Colonic mucosa (tissue), 4 donors: ENCODE data around the gene MAL. TPM values are rescaled to one million over a fixed set of nuclear protein-coding genes. Genes with fewer than 3 reads are reported as not detected.

ENCODE experiments used
- DNase-seq: peaks from one replicate; pipeline ENCODE4 v3.0.0-alpha.2; 2020
- H3K27ac ChIP-seq: fragments of 200-600 bp; one replicate; pipeline ENCODE4 v1.8.0; 2021
- H3K27me3 ChIP-seq: fragments of 200-600 bp; one replicate; pipeline ENCODE4 v1.8.0; 2021
- H3K36me3 ChIP-seq: fragments of 200-600 bp; one replicate; pipeline ENCODE4 v1.8.0; 2021
- H3K4me1 ChIP-seq: fragments of 200-600 bp; one replicate; pipeline ENCODE4 v1.8.0; 2021; ENCODE audit warnings: mild to moderate bottlenecking
- H3K4me3 ChIP-seq: fragments of 200-600 bp; one replicate; pipeline ENCODE4 v1.8.0; 2021
- H3K9ac ChIP-seq, 2 donors: one replicate each; pipeline ENCODE4 v1.7.0; 2013; ENCODE audit warnings: control low read depth in 2 of 2, low read depth in 2 of 2, low read length in 2 of 2
- H3K9me3 ChIP-seq: fragments of 200-600 bp; one replicate; pipeline ENCODE4 v1.8.0; 2021
- CTCF ChIP-seq: fragments of 200-600 bp; IDR thresholded peaks from one replicate; pipeline ENCODE4 v1.8.0; 2022; ENCODE audit warnings: antibody characterized with exemption, mild to moderate bottlenecking
- intact Hi-C: fragments of 100-400 bp; cut with DNase I; formaldehyde crosslinking; loops from one replicate; pipeline ENCODE4 v1.14.1; 2022
- total RNA-seq, 2 donors: library from RNA; stranded (reverse); fragmentation: NEBNext Ultra II Directional in 1 of 2; extraction: Animal tissue kit (Norgen Biotek cat#: 25700) in 1 of 2; gene quantifications; one replicate each; pipeline ENCODE4 v1.2.1, GENCODE V29; 2021
- donor health status: healthy.
- donor health status: DM: no; HTN: no; CAD: no.
- donor health status: DM: no; HTN: no; CAD: no.

Gene MAL
- total RNA-seq, result 1 to 10 TPM in 1 of 2 donors, under 1 TPM in 1; 0.54 to 3.5 TPM

DNA sequence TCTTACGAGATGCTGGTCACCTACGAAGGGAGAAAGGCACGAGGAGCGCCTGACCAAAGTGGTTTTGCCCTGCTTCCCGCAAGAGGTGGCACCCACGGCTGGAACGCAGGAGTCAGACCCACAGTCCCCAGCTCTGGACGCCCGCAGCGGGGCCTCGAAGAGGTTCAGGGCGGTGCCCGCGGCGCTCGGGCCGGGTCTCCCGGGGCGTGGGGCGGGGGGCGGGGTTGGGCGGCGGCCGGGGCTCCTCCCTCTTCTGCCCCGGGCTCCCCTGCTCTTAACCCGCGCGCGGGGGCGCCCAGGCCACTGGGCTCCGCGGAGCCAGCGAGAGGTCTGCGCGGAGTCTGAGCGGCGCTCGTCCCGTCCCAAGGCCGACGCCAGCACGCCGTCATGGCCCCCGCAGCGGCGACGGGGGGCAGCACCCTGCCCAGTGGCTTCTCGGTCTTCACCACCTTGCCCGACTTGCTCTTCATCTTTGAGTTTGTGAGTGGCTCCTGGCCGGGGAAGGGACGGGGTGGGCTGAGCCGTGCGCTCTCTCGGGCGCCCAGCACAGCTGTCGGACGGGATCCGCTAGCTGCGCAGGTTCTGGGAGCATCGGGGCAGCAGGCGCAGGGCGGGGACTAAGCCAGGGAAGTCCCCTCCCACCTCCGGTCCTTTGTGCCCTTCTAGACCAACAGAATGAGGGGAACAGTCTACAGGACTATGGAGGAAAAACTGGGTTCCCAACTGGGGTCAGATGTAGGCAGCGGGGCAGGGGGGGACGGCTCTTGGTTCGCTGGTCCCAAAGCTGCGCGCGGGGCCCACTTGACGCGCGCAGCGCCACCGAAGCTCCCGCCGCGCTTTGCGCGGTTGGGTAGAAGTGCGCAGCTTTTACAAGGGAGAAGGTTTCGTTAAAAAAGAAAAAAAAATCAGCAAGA lies at the start of gene MAL:
TSS of gene MAL (plus strand) at position 303 of the 914 bp plus-strand sequence. CDS start at position 388, 85 bp downstream.
- intact Hi-C loops, result no loop called here
- Histone ChIP-seq H3K9ac (peak within 1 kb of the TSS in 1 of 2 donors; percentile 35), H3K4me3 (peak within 1 kb of the TSS; percentile 27), H3K9me3 (no peaks in the 10 kb centered on the region), H3K27ac (no peak within 1 kb of the TSS), H3K36me3 (no peaks in the 10 kb centered on the region), H3K27me3 (peaks cover 27% of the 10 kb centered on the region), H3K4me1 (no peaks in the 10 kb centered on the region)
- no peak for TF ChIP-seq CTCF
- no peak for DNase-seq

DNA sequence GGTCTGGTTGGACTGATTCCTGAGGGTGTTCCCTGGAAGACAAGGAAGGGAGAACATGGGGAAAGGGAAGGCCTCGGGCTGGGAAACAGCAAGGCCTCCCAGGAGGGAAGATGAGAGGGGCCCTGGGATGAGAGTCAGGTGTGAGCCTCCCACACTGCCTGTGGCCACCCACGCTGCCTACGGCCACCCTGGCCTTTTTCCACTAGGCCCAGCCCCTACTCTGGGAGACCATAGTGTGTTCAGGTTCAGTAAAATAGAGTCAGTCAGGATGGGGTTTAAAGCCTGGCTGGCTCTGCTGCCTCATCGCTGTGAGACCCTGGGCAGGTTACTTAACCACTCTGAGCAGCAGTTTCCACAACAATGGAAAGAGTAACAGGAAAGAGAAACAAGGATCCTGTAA lies 47.7 kb upstream of the MAL start:
- no peak for DNase-seq
- no peak overlapping the region for H3K4me3 ChIP-seq
- no peaks in the 10 kb centered on the region for H3K9me3 ChIP-seq
- no peak overlapping the region for H3K9ac ChIP-seq
- no peak overlapping the region for H3K27ac ChIP-seq
- H3K4me1 ChIP-seq, result no peaks in the 10 kb centered on the region
- no peaks in the 10 kb centered on the region for H3K36me3 ChIP-seq
- TF ChIP-seq CTCF, result no peak
- intact Hi-C loops, result no loop called here
- H3K27me3 ChIP-seq, result no peaks in the 10 kb centered on the region

DNA sequence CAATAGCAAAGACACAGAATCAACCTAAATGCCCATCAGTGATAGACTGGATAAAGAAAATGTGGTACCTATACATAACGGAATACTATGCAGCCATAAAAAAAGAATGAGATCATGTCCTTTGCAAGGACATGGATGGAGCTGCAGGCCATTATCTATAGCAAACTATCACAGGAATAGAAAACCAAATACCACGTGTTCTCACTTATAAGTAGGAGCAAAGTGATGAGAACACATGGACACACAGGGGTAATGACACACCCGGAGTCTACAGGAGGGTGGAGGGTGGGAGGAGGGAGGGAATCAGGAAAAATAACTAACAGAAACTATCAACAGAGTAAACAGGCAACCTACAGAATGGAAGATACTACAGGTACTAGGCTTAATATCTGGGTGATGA lies 46.6 kb upstream of the MAL start:
- Histone ChIP-seq H3K27ac (no peak overlapping the region), H3K27me3 (no peaks in the 10 kb centered on the region), H3K4me1 (no peaks in the 10 kb centered on the region), H3K9ac (no peak overlapping the region), H3K36me3 (no peaks in the 10 kb centered on the region), H3K4me3 (no peak overlapping the region), H3K9me3 (no peaks in the 10 kb centered on the region)
- intact Hi-C loops, result no loop called here
- TF ChIP-seq CTCF, result no peak
- DNase-seq, result no peak

DNA sequence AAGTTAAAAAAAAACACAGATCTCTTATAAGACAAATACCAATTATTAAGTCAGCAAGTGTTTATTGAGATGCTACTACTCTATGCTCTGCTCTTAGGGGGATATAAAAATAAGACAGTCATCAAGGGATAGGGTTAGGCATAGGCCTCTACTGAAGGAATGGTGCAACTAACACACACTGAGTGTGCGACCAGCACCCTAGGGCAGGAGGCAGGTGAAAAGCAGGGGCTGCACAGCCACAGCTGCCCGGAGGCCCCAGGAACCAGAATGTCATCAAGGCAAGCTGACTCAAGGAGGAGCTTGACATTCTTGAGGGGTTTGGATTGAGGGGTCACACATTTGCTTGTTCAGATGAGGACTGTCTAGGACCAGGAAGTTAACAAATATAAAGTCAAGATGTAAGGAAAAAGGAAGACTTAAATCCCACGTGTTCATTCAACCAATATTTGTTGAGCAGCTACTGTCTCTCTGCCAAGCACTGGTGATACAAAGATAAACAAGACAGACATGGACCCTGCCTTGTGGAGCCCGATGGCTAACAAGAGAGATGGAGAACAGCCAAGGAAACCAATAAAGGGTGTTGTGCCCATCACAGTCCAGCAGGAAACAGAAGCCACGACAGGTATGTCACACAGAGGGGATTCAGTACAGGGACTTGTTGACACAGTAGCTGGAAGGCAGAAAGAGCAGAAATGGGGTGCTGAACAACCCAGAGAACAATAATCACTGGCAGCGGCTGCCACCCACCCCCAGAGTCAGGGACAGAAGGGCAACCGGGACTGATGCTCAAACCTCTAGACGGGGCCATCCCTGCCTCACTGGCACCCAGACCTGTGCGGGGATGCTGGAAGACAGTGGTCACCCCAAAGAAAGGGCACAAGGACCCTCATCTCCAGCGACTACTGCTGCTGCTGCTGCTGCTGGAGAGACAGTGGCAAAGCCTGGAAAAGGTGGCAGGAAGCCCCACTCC lies 45.8 kb upstream of the MAL start:
- Histone ChIP-seq H3K36me3 (no peaks in the 10 kb centered on the region), H3K9me3 (no peaks in the 10 kb centered on the region), H3K27ac (no peak overlapping the region), H3K27me3 (no peaks in the 10 kb centered on the region), H3K4me1 (no peaks in the 10 kb centered on the region), H3K4me3 (no peak overlapping the region), H3K9ac (no peak overlapping the region)
- no peak for TF ChIP-seq CTCF
- DNase-seq, result no peak
- intact Hi-C loops, result no loop called here

- no peaks in the 10 kb centered on the region for H3K27me3 ChIP-seq
- intact Hi-C loops, result no loop called here
- no peaks in the 10 kb centered on the region for H3K9me3 ChIP-seq
- H3K36me3 ChIP-seq, result no peaks in the 10 kb centered on the region
- H3K4me3 ChIP-seq, result no peak overlapping the region
- no peaks in the 10 kb centered on the region for H3K4me1 ChIP-seq
- no peak for TF ChIP-seq CTCF
- no peak overlapping the region for H3K27ac ChIP-seq
- no peak overlapping the region for H3K9ac ChIP-seq
- DNase-seq, result no peak
Observed at GRCh38 chr2:94980406-94980805, 45.1 kb upstream of the MAL start.
